Liver (tissue), 9 donors: Measurements from ENCODE around the gene FAM200C. TPM values are rescaled to one million over a fixed set of nuclear protein-coding genes. Genes with fewer than 3 reads are reported as not detected.

Experiments
- DNase-seq: peaks from one replicate; pipeline ENCODE4 v3.0.0-alpha.2; 2017; ENCODE audit warnings: low spot score
- H3K27ac ChIP-seq, 2 donors: one replicate each; pipeline ENCODE4 v1.7.0; 2013; ENCODE audit warnings: inconsistent platforms in 2 of 2, low read length in 2 of 2, control low read depth in 1 of 2, low read depth in 1 of 2, mild to moderate bottlenecking in 1 of 2
- H3K27me3 ChIP-seq, 4 donors: one replicate each; pipeline versions ENCODE4 v1.6.1 to v1.7.0; 2013; ENCODE audit warnings: low read length in 3 of 4, inconsistent platforms in 1 of 4, mild to moderate bottlenecking in 1 of 4, moderate library complexity in 1 of 4; ENCODE audit not compliant: control insufficient read depth in 4 of 4, insufficient read depth in 4 of 4
- H3K36me3 ChIP-seq, 4 donors: one replicate each; pipeline versions ENCODE4 v1.6.1 to v1.7.0; 2013; ENCODE audit warnings: low read length in 3 of 4, mild to moderate bottlenecking in 3 of 4, low read depth in 1 of 4, moderate library complexity in 1 of 4; ENCODE audit not compliant: control insufficient read depth in 4 of 4, insufficient read depth in 3 of 4
- H3K4me1 ChIP-seq, 4 donors: one replicate each; pipeline versions ENCODE4 v1.6.1 to v1.7.0; 2013; ENCODE audit warnings: low read length in 3 of 4, mild to moderate bottlenecking in 3 of 4, moderate library complexity in 1 of 4; ENCODE audit not compliant: control insufficient read depth in 4 of 4, insufficient read depth in 4 of 4
- H3K4me3 ChIP-seq, 3 donors: one replicate each; pipeline versions ENCODE4 v1.6.1 to v1.7.0; 2013; ENCODE audit warnings: low read length in 3 of 3, control low read depth in 1 of 3, low read depth in 1 of 3, mild to moderate bottlenecking in 1 of 3
- H3K9ac ChIP-seq, 2 donors: one replicate each; pipeline ENCODE4 v1.7.0; 2013; ENCODE audit warnings: low read length in 2 of 2, mild to moderate bottlenecking in 2 of 2, moderate library complexity in 2 of 2, control low read depth in 1 of 2, low read depth in 1 of 2
- H3K9me3 ChIP-seq, 4 donors: one replicate each; pipeline versions ENCODE4 v1.6.1 to v1.7.0; 2013; ENCODE audit warnings: low read length in 3 of 4; ENCODE audit not compliant: control insufficient read depth in 4 of 4
- EGR1 ChIP-seq, 2 donors: IDR thresholded peaks; 2 replicates each; pipeline ENCODE4 v1.6.1; 2016 to 2018; ENCODE audit warnings: antibody characterized with exemption in 2 of 2, low read depth in 2 of 2
- FOXA1 ChIP-seq: IDR thresholded peaks from 2 replicates; pipeline ENCODE4 v1.6.1; 2016; ENCODE audit warnings: antibody characterized with exemption
- FOXA2 ChIP-seq: IDR thresholded peaks from 2 replicates; pipeline ENCODE4 v1.6.1; 2016; ENCODE audit warnings: antibody characterized with exemption
- GABPA ChIP-seq, 2 donors: IDR thresholded peaks in 1 of 2; conservative IDR thresholded peaks in 1 of 2; 2 replicates each; pipeline ENCODE4 v1.6.1; 2016; ENCODE audit warnings: antibody characterized with exemption in 2 of 2, mild to moderate bottlenecking in 1 of 2, moderate library complexity in 1 of 2
- HNF4A ChIP-seq, 2 donors: conservative IDR thresholded peaks; 2 replicates each; pipeline ENCODE4 v1.6.1; 2016; ENCODE audit warnings: antibody characterized with exemption in 2 of 2, mild to moderate bottlenecking in 2 of 2
- HNF4G ChIP-seq: IDR thresholded peaks from 2 replicates; pipeline ENCODE4 v1.6.1; 2016; ENCODE audit warnings: antibody characterized with exemption
- RAD21 ChIP-seq, 2 donors: IDR thresholded peaks; 2 replicates each; pipeline ENCODE4 v1.6.1; 2016; ENCODE audit warnings: antibody characterized with exemption in 2 of 2, mild to moderate bottlenecking in 2 of 2
- RXRA ChIP-seq, 2 donors: IDR thresholded peaks; 2 replicates each; pipeline ENCODE4 v1.6.1; 2017 to 2018; ENCODE audit warnings: antibody characterized with exemption in 2 of 2, mild to moderate bottlenecking in 1 of 2
- SP1 ChIP-seq: IDR thresholded peaks from 2 replicates; pipeline ENCODE4 v1.6.1; 2018; ENCODE audit warnings: antibody characterized with exemption, mild to moderate bottlenecking
- TAF1 ChIP-seq: conservative IDR thresholded peaks from 2 replicates; pipeline ENCODE4 v1.6.1; 2016; ENCODE audit warnings: antibody characterized with exemption, mild to moderate bottlenecking
- YY1 ChIP-seq: IDR thresholded peaks from 2 replicates; pipeline ENCODE4 v1.6.1; 2016; ENCODE audit warnings: antibody characterized with exemption, mild to moderate bottlenecking
- WGBS: extraction: QIAGEN DNeasy Blood & Tissue Kit; methylation state at CpG from one replicate; pipeline ENCODE4 v1.1.7; 2013; 5-methylcytosine and 5-hydroxymethylcytosine counted together
- polyA plus RNA-seq, 2 donors: library from polyadenylated mRNA; stranded (reverse) in 1 of 2; unstranded in 1 of 2; fragments of 200-250 nt in 1 of 2; fragments of >200 nt in 1 of 2; fragmentation: Nextera tagmentation in 1 of 2; extraction: Ambion mirVana in 1 of 2; gene quantifications; one replicate each; pipeline versions ENCODE4 v1.2.1 to v1.2.3, GENCODE V29; 2013 to 2015
- total RNA-seq, 2 donors: library from RNA; depleted of rRNA; stranded (reverse); fragments of >200 nt; gene quantifications; one replicate each; pipeline ENCODE4 v1.2.3, GENCODE V29; 2014
- TF ChIP-seq, protein P1 (sequence below): IDR thresholded peaks from 2 replicates; pipeline ENCODE4 v1.6.1; 2016; ENCODE audit warnings: antibody characterized with exemption, mild to moderate bottlenecking
- TF ChIP-seq, protein P2 (sequence below): IDR thresholded peaks from 2 replicates; pipeline ENCODE4 v1.6.1; 2016; ENCODE audit warnings: antibody characterized with exemption
- TF ChIP-seq, protein P3 (sequence below): IDR thresholded peaks from 2 replicates; pipeline ENCODE4 v1.6.1; 2016; ENCODE audit warnings: antibody characterized with exemption
- TF ChIP-seq, protein P4 (sequence below): fragments of 150-350 bp; IDR thresholded peaks from 2 replicates; pipeline ENCODE4 v1.5.1; 2017; ENCODE audit warnings: improper control_type of control experiment, low read depth, low read length; ENCODE audit not compliant: missing input control
- TF ChIP-seq, protein P5 (sequence below): IDR thresholded peaks from 2 replicates; pipeline ENCODE4 v1.6.1; 2016; ENCODE audit warnings: antibody characterized with exemption
- donor health status: healthy.
- donor health status: healthy.
- donor health status: healthy.
- donor health status: healthy.
- donor health status: healthy.

The FAM200C gene
- total and polyA plus RNA-seq, 4 donors: 0.57 to 2.9 (median 1.3) TPM

DNA sequence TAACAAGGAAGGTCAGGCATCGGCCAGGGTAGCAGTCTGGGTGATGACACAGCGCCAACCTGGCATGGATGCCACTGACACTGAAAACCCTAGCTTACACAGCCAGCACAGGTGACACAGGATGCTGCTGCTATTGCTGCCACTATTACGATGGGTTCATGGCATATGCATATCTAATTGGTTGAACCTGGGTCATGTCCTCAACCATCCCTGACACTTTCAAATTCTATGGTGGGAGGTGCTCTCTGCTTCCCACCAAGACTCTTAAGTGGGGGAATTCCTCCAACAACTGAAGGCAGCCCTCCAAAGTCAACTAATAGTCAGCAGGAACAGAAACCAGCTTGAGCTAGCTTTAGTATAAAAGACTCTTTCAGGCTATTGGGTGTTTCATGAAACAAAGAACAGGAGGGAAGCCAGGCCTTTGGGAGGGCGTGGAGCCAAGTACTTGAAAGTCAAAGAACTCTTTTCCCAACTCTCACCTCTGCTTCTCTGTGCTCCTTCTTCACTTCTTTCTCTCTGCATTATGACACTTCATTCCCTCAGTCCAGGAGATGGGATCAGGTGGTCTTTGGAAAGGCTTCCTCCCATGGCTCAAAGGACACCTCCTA lies 43.1 kb upstream of the FAM200C start:
- TF ChIP-seq, protein P1, sequence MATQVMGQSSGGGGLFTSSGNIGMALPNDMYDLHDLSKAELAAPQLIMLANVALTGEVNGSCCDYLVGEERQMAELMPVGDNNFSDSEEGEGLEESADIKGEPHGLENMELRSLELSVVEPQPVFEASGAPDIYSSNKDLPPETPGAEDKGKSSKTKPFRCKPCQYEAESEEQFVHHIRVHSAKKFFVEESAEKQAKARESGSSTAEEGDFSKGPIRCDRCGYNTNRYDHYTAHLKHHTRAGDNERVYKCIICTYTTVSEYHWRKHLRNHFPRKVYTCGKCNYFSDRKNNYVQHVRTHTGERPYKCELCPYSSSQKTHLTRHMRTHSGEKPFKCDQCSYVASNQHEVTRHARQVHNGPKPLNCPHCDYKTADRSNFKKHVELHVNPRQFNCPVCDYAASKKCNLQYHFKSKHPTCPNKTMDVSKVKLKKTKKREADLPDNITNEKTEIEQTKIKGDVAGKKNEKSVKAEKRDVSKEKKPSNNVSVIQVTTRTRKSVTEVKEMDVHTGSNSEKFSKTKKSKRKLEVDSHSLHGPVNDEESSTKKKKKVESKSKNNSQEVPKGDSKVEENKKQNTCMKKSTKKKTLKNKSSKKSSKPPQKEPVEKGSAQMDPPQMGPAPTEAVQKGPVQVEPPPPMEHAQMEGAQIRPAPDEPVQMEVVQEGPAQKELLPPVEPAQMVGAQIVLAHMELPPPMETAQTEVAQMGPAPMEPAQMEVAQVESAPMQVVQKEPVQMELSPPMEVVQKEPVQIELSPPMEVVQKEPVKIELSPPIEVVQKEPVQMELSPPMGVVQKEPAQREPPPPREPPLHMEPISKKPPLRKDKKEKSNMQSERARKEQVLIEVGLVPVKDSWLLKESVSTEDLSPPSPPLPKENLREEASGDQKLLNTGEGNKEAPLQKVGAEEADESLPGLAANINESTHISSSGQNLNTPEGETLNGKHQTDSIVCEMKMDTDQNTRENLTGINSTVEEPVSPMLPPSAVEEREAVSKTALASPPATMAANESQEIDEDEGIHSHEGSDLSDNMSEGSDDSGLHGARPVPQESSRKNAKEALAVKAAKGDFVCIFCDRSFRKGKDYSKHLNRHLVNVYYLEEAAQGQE: no peak
- TF ChIP-seq SP1: no peak
- TF ChIP-seq, protein P2, sequence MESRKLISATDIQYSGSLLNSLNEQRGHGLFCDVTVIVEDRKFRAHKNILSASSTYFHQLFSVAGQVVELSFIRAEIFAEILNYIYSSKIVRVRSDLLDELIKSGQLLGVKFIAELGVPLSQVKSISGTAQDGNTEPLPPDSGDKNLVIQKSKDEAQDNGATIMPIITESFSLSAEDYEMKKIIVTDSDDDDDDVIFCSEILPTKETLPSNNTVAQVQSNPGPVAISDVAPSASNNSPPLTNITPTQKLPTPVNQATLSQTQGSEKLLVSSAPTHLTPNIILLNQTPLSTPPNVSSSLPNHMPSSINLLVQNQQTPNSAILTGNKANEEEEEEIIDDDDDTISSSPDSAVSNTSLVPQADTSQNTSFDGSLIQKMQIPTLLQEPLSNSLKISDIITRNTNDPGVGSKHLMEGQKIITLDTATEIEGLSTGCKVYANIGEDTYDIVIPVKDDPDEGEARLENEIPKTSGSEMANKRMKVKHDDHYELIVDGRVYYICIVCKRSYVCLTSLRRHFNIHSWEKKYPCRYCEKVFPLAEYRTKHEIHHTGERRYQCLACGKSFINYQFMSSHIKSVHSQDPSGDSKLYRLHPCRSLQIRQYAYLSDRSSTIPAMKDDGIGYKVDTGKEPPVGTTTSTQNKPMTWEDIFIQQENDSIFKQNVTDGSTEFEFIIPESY: no peak
- no peak for TF ChIP-seq RAD21 (IDR thresholded peaks at IDR 0.05)
- TF ChIP-seq HNF4G: no peak
- TF ChIP-seq, protein P3, sequence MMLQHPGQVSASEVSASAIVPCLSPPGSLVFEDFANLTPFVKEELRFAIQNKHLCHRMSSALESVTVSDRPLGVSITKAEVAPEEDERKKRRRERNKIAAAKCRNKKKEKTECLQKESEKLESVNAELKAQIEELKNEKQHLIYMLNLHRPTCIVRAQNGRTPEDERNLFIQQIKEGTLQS: no peak
- TF ChIP-seq YY1: no peak
- no peak for TF ChIP-seq RXRA (IDR thresholded peaks at IDR 0.05)
- no peak for TF ChIP-seq FOXA2
- TF ChIP-seq EGR1 (IDR thresholded peaks at IDR 0.05; ENCODE audit: low read depth in 2 of 2): no peak
- no peak for TF ChIP-seq HNF4A (conservative IDR thresholded peaks at IDR 0.05)
- TF ChIP-seq TAF1: no peak
- H3K9me3 ChIP-seq: no peaks in the 10 kb centered on the region
- no peak overlapping the region for H3K4me3 ChIP-seq
- H3K9ac ChIP-seq: no peak overlapping the region
- no peak overlapping the region for H3K27ac ChIP-seq
- no peaks in the 10 kb centered on the region for H3K27me3 ChIP-seq
- no peak for DNase-seq
- H3K4me1 ChIP-seq: peaks cover 0 to 10% (median 7%) of the 10 kb centered on the region in 4 donors
- WGBS: 79% methylated on average over 4 of the region's 4 CpGs
- no peaks in the 10 kb centered on the region for H3K36me3 ChIP-seq

DNA sequence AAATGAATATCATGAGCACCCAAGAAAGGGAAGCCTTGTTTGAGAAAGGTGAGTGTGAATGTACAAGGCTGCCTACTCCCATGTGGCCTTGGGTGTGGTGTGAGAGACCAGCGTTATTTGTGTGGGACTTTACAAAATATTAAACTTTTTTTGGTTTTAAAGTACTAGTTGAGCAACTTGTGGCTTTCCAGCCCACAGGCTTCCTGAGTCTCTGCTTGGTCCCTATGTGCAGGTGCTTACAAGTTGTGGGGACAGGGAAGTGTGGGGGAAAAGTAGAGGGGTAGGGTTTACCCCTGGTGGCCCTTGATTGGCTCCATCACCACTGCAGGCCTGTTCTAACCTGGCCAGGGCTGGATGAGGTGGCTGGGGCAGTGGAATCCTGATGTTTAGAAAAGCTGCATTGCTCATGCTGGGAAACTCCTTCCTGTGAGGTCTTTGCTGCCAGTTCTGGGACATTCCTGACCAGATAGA lies 41.5 kb upstream of the FAM200C start:
- H3K9me3 ChIP-seq: no peaks in the 10 kb centered on the region
- no peak for DNase-seq
- WGBS: 81% methylated on average over 1 of the region's 1 CpG
- H3K4me3 ChIP-seq: no peak overlapping the region
- H3K9ac ChIP-seq: no peak overlapping the region
- no peaks in the 10 kb centered on the region for H3K36me3 ChIP-seq
- H3K4me1 ChIP-seq: peaks cover 0 to 10% (median 7%) of the 10 kb centered on the region in 4 donors
- H3K27ac ChIP-seq: no peak overlapping the region
- TF ChIP-seq, protein P3: no peak
- TF ChIP-seq YY1 (no peak), FOXA1 (no peak), SP1 (no peak), RXRA (IDR thresholded peaks at IDR 0.05) (no peak), GABPA (IDR thresholded peaks at IDR 0.05 in 1 of 2, conservative IDR thresholded peaks at IDR 0.05 in 1 of 2) (no peak), HNF4G (no peak)
- TF ChIP-seq, protein P4, sequence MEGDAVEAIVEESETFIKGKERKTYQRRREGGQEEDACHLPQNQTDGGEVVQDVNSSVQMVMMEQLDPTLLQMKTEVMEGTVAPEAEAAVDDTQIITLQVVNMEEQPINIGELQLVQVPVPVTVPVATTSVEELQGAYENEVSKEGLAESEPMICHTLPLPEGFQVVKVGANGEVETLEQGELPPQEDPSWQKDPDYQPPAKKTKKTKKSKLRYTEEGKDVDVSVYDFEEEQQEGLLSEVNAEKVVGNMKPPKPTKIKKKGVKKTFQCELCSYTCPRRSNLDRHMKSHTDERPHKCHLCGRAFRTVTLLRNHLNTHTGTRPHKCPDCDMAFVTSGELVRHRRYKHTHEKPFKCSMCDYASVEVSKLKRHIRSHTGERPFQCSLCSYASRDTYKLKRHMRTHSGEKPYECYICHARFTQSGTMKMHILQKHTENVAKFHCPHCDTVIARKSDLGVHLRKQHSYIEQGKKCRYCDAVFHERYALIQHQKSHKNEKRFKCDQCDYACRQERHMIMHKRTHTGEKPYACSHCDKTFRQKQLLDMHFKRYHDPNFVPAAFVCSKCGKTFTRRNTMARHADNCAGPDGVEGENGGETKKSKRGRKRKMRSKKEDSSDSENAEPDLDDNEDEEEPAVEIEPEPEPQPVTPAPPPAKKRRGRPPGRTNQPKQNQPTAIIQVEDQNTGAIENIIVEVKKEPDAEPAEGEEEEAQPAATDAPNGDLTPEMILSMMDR: no peak
- TF ChIP-seq, protein P5, sequence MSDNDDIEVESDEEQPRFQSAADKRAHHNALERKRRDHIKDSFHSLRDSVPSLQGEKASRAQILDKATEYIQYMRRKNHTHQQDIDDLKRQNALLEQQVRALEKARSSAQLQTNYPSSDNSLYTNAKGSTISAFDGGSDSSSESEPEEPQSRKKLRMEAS: no peak
- no peaks in the 10 kb centered on the region for H3K27me3 ChIP-seq
